C4-2B (cell line): ENCODE results near the gene LRRC75A.

ENCODE experiments used
- H3K27ac ChIP-seq: fragments of 450-650 bp; 2 replicates; pipeline ENCODE4 v1.5.1; 2017
- ZFX ChIP-seq: fragments of 450-650 bp; IDR thresholded peaks from 2 replicates; pipeline ENCODE4 v1.6.1; 2017
- TF ChIP-seq, protein P1 (sequence below): fragments of 450-650 bp; conservative IDR thresholded peaks from 2 replicates; pipeline ENCODE4 v1.5.1; 2017; ENCODE audit warnings: mild to moderate bottlenecking

Gene LRRC75A

DNA sequence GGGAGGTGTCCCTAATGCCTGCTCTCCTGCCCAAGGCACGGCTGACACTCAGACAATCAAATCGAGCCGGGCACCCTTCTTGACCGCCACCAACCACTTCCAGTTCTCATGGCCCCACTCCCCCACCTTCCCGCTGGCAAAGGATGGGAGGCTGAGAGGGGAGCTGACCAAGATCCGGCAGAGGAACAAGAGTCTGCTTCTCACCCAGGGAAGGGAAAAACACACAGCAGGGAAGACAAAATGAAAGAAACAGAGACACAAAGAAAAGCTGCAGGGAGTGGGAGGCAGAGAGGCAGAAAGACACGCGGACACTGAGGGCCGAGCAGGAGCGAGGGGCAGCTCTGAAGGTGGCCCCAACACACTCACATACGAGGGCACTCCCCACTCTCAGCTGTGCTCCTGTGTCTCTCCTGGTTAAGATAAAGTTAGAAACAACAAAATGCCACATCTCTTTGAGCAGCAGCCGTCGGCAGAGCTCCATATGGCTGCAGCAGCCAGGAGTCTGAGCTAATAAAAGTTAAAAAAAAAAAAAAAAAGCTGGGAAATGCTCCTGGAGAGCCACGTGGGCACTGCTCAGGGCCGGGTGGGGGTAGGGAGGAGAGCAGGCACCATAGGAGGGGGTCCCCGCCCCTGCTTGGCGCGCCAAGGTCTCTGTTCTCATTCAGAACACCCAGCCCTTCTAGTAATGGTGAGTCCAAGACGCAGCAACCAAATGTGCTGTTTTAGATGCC, 7.4 kb downstream of the LRRC75A start:
- TF ChIP-seq, protein P1, sequence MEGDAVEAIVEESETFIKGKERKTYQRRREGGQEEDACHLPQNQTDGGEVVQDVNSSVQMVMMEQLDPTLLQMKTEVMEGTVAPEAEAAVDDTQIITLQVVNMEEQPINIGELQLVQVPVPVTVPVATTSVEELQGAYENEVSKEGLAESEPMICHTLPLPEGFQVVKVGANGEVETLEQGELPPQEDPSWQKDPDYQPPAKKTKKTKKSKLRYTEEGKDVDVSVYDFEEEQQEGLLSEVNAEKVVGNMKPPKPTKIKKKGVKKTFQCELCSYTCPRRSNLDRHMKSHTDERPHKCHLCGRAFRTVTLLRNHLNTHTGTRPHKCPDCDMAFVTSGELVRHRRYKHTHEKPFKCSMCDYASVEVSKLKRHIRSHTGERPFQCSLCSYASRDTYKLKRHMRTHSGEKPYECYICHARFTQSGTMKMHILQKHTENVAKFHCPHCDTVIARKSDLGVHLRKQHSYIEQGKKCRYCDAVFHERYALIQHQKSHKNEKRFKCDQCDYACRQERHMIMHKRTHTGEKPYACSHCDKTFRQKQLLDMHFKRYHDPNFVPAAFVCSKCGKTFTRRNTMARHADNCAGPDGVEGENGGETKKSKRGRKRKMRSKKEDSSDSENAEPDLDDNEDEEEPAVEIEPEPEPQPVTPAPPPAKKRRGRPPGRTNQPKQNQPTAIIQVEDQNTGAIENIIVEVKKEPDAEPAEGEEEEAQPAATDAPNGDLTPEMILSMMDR = no peak
- TF ChIP-seq ZFX = no peak
- peak overlapping the region; percentile 12; the same call in 1 of the 2 replicates for H3K27ac ChIP-seq

DNA sequence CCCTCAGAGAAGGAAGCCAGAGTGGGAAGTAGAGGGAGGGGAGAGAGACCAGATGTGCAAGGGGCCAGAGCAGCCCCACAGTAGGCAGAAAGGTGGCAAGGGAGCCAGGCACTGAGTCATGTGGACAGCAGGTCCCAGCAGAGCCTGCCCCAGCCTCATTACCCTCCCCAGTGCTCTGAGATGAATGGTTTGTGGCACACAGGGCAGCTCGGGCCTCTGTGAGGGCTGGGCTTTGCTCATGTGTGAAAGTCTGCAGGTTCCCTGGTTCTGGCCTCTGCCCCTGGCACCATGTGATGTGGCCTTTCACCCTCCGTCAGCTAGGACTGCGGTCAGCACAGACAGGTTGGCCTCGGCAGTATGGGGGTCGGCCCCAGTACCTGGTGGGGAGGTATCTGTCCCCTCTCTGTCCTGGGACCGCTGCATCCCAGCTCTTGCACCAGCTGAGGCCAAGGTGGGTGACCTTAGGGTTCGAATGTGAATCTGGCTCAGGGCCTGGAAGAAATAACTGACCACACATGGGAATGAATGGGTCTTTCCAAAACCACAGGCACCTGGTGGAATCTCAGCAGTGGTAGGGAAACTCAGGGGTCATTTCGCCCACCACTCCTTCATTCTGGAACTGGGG, 8.9 kb downstream of the LRRC75A start:
- H3K27ac ChIP-seq = no peak overlapping the region
- no peak for TF ChIP-seq ZFX
- TF ChIP-seq, protein P1 = no peak

DNA sequence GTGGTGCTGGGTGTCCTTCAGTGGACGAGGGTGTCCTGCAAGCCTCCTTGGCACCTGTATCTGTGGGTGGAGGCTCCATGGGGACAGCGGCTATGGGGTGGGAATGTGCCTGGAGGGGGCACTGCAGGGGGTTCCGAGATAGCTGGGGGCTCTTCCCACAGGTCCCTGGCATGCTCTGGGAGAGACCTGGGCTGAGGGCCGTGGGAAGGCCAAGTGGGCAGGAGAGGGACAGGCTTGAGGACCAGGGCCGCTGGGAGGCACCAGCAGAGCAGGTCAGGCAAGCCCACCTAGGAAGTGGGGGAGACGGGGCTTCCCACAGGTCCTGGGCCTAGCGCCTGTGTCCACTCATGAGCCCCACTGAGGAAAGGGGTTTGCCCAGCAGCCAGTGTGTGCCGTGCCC, 9.7 kb downstream of the LRRC75A start:
- TF ChIP-seq ZFX = no peak
- H3K27ac ChIP-seq = no peak overlapping the region

DNA sequence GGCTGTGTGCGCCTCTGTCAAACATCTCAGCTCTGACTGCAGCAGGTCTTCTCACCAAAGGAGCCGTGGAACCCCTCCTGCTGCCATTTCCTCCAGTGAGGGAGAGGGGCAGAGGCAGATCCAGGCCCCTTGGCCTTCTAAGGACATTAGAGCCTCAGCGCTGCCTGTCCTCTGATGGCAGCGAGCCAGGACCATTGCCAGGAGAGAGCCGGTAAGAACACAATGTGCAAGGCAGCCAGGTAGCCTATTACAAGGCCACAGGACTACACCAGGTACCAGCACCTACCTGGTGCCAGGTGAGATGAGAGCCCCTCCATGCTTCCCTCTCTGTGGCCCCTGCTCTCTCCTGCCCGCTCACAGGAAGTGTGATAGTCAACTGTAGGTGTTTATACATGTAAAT, 11.0 kb downstream of the LRRC75A start:
- no peak overlapping the region for H3K27ac ChIP-seq
- TF ChIP-seq ZFX = no peak
- TF ChIP-seq, protein P1 = no peak

DNA sequence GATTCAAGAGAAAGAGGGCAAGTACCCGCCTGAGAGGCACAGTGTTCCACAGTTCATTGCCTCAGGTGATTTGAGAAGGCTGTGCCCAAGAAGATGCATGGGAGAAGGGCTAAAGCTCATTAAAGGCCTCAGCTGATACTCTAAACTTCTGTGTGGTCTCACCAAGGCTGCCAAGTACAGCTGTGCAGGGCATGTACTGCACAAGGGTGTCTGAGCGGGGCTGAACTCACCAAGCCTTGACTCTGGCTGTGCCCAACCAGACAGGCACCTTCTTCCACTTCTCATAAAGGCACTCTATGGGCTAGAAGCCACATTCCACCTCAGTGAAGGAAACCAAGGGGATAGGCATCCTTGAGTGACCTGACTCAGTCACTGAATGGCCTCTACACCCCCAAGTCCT, 12.7 kb downstream of the LRRC75A start:
- no peak overlapping the region for H3K27ac ChIP-seq
- no peak for TF ChIP-seq ZFX
- TF ChIP-seq, protein P1 = no peak

DNA sequence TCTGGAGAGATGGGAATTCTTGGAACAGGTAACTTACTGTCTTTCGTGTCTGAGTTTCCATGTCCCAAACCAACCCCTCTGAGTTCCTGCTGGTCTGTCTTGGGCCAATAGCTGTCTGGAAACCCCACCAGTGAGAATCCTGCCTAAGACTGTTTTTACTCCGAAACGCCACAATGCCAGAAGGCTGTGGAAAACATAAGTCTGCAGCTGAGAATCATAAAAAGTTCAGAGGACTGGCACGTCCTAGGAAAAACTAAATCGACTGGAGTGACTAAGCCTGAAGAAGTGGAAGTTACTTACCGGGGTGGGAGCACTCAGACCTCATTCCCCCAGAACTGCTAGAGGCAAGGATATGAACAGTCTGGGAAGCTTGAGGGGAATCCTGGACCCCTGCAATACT, 13.3 kb downstream of the LRRC75A start:
- H3K27ac ChIP-seq = no peak overlapping the region
- TF ChIP-seq, protein P1 = no peak
- no peak for TF ChIP-seq ZFX

DNA sequence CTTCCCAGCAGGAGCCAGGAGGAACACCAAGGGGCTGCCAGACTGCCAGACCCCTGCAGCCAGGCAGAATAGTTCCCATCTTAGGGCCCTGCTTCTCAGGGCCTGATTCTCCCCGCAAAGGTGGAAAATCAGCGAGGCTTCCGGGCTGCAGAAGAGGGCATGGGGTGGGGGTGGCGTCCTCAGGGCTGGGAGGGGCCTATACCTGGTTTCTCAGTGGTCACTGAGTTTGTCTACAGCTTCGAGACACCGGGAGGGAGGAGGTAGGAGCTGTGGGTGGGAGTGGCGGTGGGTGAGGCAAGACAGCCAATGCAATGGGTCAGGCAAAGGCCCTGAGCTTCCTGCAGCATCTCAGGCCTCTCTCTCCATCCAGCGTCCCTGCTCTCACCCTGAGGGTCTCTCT, 14.3 kb downstream of the LRRC75A start:
- TF ChIP-seq, protein P1 = no peak
- TF ChIP-seq ZFX = no peak
- no peak overlapping the region for H3K27ac ChIP-seq

DNA sequence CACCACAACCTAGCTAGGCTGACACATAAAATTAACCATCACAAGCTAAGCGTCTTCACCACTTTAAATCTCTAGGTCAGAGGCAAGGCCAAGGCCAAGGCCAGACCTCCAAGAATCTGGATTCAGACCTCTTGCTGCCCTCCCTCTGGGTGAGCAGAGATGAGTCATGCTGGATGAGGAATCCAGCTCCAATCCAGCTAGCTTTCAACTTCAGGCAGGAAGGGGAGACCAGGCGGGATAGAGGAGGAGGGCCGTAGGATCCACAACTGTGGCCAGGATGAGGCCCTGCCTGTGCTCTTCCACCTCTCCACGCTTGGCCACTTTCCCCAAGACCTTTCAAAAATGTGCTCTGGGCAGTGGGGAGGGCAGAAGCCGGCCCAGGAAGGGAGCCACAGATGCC, 14.7 kb downstream of the LRRC75A start:
- TF ChIP-seq, protein P1 = no peak
- no peak for TF ChIP-seq ZFX
- no peak overlapping the region for H3K27ac ChIP-seq
